HG03097 (cell line): ENCODE data around the gene ZNHIT2.
A peak's percentile ranks its signal among the peaks of the same experiment; 100 is the strongest.

Experiments
- ATAC-seq: cut with Tn5 transposase; IDR thresholded peaks from one replicate; pipeline ENCODE4 v1.9.1; 2021; ENCODE audit not compliant: unreplicated experiment, low FRiP score

The ZNHIT2 gene

DNA sequence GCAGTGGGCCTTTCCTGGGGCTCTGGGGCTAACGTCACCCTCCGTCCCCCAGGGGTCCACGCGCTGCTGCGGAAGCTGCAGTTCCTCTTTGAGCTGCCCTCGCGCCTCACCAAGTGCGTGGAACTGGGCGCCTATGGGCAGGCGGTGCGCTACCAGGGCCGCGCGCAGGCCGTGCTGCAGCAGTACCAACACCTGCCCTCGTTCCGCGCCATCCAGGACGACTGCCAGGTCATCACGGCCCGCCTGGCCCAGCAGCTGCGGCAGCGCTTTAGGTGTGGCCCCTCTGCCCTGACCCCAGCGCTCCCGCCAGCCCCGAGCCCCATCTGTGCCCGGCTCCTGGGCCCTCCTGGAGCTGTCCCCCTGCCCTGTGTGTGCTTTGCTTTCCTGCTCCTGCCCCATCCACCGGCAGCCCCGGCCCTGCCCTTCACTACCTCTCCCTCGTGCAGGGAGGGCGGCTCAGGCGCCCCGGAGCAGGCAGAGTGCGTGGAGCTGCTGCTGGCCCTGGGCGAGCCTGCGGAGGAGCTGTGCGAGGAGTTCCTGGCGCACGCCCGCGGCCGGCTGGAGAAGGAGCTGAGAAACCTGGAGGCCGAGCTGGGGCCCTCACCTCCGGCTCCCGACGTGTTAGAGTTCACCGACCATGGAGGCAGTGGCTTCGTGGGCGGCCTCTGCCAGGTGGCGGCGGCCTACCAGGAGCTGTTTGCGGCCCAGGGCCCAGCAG is 9.6 kb downstream of the ZNHIT2 start:
- ATAC-seq, result no peak

DNA sequence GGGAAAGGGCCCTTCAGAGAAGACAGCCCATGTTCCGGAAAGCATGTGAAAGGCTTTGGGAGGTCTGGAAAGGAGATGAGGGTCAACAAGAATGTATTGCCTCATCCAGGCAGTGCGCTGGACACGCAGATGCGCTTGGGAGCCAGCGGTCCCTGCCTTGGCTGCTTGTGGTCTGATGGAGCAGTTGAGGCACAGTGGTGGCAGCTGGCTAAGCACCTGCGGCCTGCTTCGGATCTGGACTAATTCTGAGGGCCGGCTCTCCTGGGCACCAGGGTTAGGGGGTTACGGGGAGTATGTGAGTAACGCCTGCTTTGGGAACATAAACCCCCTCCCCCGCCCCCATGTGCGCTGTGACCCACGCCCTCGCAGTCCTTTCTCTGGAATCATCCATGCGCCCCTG is 10.4 kb downstream of the ZNHIT2 start:
- ATAC-seq, result no peak

GRCh38 chr11:65104628-65105027 is 12.9 kb downstream of the ZNHIT2 start:
- ATAC-seq, result no peak

DNA sequence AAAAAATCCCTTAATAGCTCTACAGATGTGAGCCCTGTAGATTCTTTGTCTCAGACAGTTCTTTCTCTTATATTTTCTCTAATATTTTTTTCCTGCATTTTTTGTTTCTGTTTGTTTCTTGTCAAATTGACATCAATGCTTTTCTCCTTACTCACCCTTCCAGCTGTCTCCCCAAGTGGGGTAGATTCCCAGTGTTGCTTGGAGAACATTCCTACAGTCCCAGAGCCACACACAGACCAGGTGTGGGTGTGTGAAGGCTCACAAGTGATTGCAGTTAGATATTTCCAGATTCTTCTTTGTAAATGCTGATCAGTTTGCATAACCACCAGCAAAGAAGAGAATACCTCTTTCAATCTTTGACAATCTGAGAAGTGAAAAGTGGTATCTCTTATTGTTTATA is 14.0 kb downstream of the ZNHIT2 start:
- ATAC-seq, result no peak

DNA sequence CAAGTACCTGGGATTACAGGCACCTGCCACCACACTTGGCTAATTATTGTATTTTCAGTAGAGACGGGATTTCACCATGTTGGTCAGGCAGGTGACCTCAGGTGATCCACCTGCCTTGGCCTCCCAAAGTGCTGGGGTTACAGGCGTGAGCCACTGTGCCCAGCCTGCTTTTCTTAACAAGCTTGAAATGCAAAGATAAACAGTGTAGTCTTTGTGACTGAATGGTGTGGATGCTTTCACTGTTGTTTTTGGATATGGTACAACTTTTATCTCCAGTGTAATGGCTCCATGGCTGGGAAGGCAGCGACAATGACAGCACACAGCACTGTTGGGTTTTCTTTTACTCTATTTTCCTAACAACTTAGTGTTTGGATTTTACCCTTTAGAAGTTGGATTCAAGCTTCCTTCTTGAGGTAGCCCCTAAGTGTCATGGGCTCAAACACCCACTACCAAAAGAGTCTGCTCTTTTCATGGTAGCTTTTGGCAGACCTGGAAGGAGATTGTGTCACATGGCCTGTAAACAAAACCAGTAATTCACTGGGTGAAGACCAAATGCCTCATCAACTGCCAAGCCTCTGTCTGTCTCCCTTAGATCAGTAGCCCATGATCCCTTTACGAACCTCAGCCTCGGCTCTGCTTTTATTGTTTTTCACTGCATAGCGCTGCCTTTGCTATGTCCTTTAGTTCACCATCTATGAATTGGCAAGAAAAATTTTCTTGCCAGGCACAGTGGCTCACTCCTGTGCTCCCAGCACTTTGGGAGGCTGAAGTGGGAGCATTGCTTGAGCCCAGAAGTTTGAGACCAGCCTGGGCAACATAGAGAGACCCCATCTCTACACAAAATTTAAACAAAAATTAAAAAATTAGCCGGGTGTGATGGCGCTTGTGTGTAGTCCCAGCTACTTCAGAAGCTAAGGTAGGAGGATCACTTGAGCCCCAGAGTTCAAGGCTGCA is 15.1 kb downstream of the ZNHIT2 start:
- ATAC-seq, result no peak

DNA sequence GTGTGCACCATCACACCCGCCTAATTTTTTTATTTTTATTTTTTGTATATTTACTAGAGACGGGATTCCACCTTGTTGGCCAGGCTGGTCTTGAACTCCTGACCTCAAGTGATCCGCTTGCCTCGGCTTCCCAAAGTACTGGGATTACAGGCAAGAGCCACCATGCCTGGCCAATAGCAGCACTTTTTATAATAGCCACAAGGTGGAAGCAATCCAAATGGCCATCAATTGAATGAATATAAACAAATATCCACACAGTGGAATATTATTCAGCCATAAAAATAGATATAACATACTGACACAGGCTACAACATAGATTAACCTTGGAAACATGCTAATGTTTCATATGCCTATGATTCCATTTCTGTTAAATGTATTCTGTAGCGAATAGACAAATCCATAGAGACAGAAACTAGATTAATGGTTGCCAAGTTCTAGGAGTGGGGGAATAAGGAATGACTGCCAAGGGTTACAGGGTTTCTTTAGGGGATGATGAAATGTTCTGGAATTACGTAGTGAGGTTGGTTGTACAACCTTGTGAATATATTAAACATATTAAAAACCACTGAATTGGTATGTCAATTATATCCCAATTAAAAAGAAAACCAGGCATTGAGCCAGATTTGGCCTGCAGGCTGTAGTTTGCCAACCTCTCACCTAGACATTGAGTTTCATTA is 16.7 kb downstream of the ZNHIT2 start:
- ATAC-seq, result no peak

DNA sequence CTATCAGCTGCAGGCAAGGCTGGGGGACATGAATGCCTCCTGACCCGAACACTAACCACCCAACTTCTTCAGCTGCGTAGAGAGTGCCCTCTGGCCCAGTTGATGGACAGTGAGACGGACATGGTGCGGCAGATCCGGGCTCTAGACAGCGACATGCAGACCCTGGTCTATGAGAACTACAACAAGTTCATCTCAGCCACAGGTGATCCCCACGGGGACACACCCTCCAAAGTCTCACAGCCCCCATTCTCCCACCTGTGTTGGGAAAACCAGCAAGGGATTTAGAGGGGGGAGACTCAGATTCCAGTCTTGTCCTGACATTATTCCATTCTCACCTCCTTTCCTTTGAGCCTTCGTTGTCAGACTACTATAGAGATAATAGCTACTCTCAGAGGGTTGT is 20.6 kb downstream of the ZNHIT2 start:
- ATAC-seq, result no peak

GRCh38 chr11:65095974-65096806 is 21.3 kb downstream of the ZNHIT2 start, which contains the start of gene VPS51:
Gene VPS51 (plus strand): TSS chr11:65096214. CDS start chr11:65096251, 37 bp downstream.
- peak; percentile 72 for ATAC-seq

DNA sequence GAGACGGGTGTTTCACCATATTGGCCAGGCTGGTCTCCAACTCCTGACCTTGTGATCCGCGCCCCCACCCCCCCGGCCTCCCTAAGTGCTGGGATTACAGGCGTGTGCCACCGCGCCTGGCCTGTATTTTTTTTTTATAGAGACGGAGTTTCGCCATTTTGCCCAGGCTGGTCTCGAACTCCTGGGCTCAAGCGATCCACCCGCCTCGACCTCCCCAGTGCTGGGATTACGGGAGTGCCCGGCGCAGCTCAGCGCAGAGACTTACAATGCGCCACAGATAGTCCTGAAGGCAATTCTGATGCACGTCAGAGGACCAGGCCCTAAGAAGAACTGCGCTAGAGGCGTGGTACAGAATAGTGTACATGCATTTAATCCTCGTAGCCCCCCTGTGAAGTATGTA is 22.1 kb downstream of the ZNHIT2 start:
- ATAC-seq, result no peak

DNA sequence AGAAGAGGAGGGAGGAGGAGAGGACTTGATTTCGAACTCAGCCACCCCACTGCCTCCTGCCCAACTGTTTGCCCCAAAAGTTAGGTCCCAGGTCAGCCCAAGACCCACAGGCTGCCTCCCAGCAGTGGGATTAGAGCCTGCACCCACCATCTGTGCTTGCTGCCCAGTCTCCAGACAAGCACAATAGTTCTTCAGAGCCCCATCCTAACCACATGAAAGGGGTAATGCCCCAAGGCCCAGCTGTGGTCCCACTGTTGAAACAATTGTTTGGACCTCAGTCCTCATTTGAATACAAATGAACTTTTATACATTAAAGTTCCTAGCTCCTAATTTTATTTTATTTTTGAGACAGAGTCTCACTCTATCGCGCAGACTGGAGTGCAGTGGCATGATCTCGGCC is 26.9 kb downstream of the ZNHIT2 start:
- ATAC-seq, result no peak

- ATAC-seq, result no peak
Measured at GRCh38 chr11:65089621-65090020, 27.9 kb downstream of the ZNHIT2 start.

DNA sequence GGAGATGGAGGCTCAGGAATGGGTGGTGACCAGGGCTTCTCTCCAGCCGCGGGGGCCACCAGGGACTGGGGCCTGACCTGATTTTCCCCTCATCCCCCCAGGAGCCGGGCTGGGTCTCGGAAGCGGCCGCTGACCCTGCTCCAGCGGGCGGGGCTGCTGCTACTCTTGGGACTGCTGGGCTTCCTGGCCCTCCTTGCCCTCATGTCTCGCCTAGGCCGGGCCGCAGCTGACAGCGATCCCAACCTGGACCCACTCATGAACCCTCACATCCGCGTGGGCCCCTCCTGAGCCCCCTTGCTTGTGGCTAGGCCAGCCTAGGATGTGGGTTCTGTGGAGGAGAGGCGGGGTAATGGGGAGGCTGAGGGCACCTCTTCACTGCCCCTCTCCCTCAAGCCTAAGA is 29.7 kb downstream of the ZNHIT2 start:
- no peak for ATAC-seq

GRCh38 chr11:65087216-65087615 is 30.3 kb downstream of the ZNHIT2 start:
- ATAC-seq, result no peak

- no peak for ATAC-seq
Measured at GRCh38 chr11:65086809-65087208, 30.7 kb downstream of the ZNHIT2 start.

GRCh38 chr11:65085446-65085845 is 32.1 kb downstream of the ZNHIT2 start:
- ATAC-seq, result no peak

GRCh38 chr11:65084598-65085375 is 32.7 kb downstream of the ZNHIT2 start:
- no peak for ATAC-seq

DNA sequence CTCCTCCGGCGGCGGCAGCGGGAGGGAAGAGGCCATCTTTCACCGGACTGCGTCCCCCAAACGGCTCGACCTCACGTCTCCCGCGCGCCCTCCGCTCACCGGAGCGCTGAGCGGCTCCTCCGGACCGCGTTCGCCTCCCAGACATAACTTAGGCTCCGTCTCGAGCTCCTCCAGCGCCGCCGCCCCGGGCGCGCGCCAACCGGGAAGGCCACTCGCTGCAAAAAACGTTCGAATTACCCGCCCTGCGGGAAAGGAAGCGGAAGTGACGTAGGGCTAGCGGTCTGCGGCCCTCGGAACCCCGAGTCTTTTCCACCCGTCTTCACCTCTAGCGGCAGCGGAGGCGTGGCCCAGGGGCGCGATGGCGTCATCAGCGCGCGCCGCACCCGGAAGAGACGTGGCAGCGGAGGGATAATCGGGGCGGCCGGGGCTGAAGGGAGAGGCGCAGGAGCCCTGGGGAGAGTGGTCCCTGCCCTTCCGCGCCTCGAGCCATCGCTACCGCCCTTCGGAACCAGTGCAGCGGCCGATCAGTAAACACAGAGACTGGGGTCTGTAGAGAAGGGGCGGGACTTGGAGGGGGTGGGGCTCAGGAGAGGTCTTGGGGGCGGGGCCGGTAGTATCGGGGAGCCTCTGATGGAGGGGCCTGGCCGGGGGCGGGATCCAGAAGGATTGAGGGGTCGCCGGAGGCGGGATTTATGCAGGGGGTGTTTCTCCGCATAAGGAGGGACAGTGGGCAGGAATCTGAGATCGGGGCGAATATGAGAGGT is 33.5 kb downstream of the ZNHIT2 start, which contains the start of the genes CDCA5 and ZFPL1:
TSS of gene CDCA5 (minus strand) at position 207 of the 764 bp plus-strand sequence. CDS start at position 145, 62 bp downstream.
TSS of gene ZFPL1 (plus strand) at position 389 of the 764 bp plus-strand sequence. CDS start 477 bp downstream, outside the sequence.
- peak; percentile 73 for ATAC-seq

DNA sequence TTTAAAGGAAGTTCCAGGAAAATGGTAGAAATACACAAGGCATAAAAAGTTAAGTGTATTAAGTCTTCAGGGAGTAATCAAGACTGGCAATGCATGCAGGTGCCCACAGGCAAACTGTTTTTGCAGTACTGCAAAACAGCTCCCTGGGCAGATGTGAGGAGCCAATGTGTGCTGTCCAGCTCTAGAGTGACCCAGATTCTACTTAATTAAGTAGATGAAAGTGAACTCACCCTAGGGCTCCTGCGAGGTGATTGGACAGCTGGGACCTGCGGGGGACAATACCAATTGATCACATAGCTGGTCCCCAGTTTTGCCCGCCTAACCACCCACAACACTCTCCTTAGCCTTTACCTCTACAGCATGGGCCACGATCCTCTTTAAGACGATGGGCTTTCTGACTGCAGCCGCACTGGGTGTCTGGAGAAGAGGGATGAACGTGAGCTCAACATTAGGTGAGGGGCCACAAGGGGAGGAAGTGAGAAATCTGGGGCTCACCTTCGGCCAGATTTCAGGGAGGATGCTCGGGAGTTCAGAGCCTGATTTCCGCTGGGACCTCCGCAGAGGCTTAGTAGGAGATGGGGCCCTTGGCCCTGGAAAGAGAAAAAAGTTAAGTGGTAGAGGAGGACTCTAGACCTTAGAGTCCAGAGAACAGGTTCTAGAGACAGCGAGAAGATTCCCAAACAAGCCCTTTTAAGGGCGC is 34.2 kb downstream of the ZNHIT2 start:
- peak; percentile 22 for ATAC-seq
